NOMO-1 treated with dmso at 0.1 percent for 144 hours (cell line): ENCODE results near the gene ATP7B.
"Not testable (repeated sequence)": the region's sequence is repeated elsewhere in the genome, so short reads cannot be mapped to it uniquely, and the experiment has no call there.

Experiments used
- DNase-seq: peaks from one replicate; lab custom pipeline; 2025; ENCODE audit not compliant: unreplicated experiment; lab: John Stamatoyannopoulos, UW

The ATP7B gene

GRCh38 chr13:51924756-51925544 lies 86.3 kb downstream of the ATP7B start:
- peak; percentile 0 for DNase-seq

GRCh38 chr13:51923983-51924539 lies 87.2 kb downstream of the ATP7B start:
- no peak for DNase-seq

- no peak for DNase-seq
These were observed 88.3 kb downstream of the ATP7B start for GRCh38 chr13:51922771-51923480.

- no peak for DNase-seq
These were observed 89.2 kb downstream of the ATP7B start for GRCh38 chr13:51921790-51922740.

GRCh38 chr13:51920786-51921185 lies 90.5 kb downstream of the ATP7B start:
- DNase-seq = no peak

GRCh38 chr13:51920267-51920666 lies 91.0 kb downstream of the ATP7B start:
- no peak for DNase-seq

GRCh38 chr13:51919531-51919930 lies 91.7 kb downstream of the ATP7B start:
- no peak for DNase-seq

GRCh38 chr13:51916962-51917361 lies 94.3 kb downstream of the ATP7B start:
- DNase-seq = no peak

GRCh38 chr13:51916051-51916818 lies 95.0 kb downstream of the ATP7B start:
- no peak for DNase-seq

- DNase-seq = no peak
These were observed 97.1 kb downstream of the ATP7B start for GRCh38 chr13:51914137-51914493.

GRCh38 chr13:51913421-51914136 lies 97.7 kb downstream of the ATP7B start:
- DNase-seq = no peak

GRCh38 chr13:51912511-51913225 lies 98.6 kb downstream of the ATP7B start:
- peak; percentile 16 for DNase-seq

- no peak for DNase-seq
These were observed 99.2 kb downstream of the ATP7B start for GRCh38 chr13:51912091-51912490.

- DNase-seq = no peak
These were observed 100.7 kb downstream of the ATP7B start for GRCh38 chr13:51910508-51910907.

GRCh38 chr13:51909265-51909664 lies 102.0 kb downstream of the ATP7B start:
- DNase-seq = not testable (repeated sequence)

GRCh38 chr13:51907040-51907732 lies 104.1 kb downstream of the ATP7B start:
- DNase-seq = no peak

GRCh38 chr13:51906581-51906980 lies 104.7 kb downstream of the ATP7B start:
- DNase-seq = no peak

GRCh38 chr13:51905787-51906186 lies 105.5 kb downstream of the ATP7B start:
- DNase-seq = no peak
